ENCODE measurements around the gene GRK5.

Gene GRK5

DNA sequence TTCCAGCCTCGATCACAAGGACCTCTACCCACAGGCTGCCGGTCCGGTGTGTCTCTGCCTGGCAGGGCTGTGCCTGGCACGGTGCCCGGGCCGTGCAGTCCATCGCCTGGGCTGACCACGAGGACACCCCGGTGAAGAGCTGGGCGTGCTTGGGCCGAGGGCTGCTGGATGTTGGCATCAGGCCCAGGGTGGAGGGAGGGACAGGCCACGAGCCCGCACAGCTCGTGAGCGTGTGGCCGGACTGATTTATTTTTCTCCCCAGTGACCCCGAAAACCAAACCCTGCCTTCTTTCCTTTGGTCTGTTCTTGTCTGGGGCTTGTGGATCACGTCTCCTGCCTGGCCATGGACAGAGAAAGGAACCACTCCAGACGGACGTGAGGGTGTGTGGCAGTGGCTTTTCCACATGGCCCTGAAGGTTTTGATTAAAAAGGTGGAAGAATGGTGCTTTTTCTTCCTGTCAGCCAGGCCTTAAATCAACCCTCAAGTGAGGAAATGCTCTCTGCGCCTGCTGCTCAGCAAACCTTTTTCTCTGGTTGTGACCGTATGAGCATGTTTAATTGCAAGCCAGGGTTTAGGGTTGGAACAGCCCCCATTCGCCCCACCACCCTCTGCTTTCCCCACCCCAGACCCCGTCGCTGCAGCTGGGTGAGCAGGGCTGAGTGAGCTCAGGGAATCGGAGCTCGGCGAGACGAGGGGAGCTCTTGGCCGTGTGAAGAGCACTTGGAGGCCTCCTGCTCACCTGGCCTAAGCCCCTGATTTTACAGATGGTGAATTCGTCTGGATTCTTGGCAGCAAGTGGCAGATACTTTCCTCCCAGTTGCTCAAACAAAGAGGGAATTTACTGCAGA, 205.1 kb downstream of the GRK5 start:
- DNase-seq, result no peak

DNA sequence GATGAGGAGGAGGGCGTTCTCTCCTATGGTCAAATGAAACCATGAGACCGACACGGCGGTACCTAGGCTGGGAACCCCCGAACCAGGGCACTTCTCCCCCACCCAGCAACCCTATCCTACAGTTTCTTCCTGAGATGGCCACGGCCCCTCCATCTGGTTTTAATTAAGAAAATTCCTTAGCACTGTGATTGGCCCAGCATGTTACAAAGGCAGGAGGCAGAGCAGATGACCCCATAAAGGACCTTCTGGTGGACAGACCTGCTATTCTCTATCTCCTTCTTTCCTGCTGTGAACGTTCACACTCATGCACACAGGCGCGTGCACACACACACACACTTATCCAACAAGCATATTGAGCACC, 205.7 kb downstream of the GRK5 start:
- no peak for DNase-seq

DNA sequence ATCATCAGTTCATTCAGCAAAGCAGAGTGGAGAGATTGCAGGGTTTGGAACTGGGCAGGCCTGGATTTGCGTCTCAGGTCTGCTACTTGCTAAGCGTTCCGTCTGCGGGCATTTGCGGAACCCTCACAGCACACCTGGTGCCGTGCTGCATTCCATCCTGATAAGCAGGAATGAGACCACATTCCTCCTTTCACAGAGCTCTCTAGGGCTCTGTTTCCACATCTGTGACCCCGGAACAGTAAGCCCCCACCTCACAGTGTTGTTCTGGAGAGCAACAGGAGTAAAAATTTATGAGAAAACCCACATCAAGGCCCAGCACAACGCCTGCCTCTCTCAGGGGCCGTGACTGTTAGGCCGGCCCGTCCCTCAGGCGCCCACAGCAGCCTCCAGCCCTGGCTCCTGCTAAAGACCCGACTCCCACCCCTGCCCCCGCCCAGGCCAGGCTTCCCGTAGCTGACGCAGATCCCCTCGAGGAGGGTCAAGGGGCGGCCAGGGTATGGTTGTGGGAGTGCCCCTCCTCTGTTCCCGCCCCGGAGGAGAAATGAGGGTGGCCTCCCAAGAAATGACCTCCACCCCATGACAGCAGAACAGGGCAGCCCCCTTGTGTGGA, 206.2 kb downstream of the GRK5 start:
- DNase-seq, result no peak

DNA sequence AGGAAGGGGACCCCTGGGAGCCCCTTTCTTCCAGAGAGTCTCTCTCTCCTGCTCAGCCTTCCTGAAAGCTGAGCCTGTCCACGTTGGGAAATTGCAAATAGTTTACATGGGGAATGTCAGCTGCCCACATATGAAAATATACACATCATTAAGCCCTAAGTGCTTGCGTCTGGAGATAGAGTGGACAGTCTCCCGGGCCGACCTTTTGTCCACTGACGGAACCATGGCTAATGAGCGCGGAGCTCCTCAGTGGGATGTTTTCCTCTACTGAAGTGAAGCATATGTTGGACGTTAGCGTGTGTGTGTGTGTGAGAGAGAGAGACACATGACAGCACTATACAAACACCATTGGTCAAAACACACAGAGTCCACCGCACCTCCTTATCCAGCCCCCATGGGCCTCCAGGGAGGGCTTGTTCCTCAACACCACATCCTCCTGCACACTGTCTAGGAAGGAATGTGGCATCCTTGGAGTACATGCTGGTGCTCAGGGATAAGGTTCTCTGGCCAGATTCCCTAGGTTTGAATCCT, 206.8 kb downstream of the GRK5 start:
- DNase-seq, result no peak

DNA sequence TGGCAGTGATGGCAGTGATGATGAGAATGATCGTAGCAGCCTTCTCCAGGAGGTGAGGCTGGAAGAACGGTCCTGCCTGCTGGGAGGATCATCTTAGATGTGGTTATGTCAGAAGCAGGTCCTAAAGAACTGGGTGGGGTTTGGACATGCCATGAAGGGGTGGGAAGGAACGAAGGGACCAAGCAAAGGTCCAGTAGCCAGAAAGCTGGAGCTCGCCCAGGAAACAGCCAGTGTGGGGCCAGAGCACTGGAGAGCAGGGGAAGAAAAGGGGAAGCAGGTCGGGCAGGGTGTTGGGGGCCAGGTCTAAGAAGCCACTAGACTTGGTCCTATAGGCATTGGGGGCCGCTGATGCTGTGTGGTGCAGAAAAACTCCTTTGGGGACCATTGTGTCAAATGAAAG, 207.8 kb downstream of the GRK5 start:
- no peak for DNase-seq

DNA sequence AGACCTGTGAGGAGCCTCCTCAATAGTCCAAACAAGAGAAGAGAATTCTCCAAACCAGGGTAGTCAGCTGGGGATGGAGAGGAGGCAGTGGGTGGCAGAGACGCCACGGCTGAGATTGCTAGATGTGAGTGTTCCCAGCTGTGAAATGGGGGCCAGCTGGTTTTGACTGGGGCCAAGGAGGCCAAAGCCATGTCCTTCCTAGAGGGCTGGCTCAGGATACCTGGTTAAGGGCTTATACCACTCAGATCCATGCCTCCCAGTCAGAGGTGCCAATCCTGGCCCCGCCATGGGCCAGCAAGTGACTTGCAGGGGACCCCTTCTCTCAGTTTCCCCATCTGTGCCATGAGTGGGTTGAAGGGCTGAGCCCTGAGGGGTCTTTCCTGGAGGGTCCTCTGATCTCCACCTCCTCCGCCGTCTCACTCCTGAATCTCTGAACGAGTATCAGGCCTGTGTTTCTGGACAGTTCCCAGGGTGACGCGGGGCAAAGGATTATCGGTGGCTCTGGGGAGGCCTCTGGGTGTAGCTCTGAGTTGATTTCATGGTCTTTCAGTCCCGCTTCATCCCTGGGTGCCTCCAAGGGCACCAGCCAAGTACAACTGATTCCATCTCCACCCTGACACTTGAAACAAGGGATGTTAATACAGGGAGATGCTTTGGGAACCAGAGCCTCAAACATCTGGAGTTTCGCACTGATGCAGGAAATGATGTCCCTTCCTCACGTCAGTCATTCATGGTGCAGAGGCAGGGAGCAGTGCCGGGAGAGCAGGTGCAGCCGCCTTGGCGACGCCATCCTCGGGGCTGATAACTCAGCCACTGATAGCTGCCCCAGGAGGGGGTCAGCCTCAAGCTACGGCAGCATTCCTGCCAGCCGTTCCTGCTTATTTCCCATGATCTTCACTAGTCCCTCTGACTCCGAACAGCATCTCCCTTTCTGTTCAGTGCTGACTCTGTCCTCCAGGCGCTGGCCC, 208.4 kb downstream of the GRK5 start:
- DNase-seq, result no peak

GRCh38 chr10:119416855-119417254, 209.5 kb downstream of the GRK5 start:
- peak; percentile 71 for DNase-seq

DNA sequence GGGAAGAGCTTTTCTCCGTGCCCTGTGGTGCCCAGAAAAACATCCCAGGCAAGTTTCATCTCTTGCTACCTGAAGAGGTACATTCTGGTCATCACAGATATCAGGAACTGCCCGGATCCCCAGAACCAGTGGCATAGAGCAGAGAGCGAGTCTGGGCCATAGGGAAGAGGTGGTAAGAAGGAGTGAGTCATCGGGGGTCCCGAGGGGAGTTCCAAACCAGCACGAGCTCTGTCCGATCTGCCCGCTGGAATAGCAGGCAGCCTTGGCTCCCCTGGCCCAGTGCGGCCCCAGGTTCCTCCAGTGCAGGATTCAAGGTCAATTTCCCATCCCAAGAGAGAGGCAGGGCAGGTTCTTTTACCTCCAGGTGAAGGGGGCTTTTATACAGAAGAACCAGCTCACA, 210.5 kb downstream of the GRK5 start:
- DNase-seq, result no peak

- DNase-seq, result no peak
Measured at GRCh38 chr10:119418362-119418761, 211.0 kb downstream of the GRK5 start.

GRCh38 chr10:119419931-119420330, 212.6 kb downstream of the GRK5 start:
- DNase-seq, result no peak

GRCh38 chr10:119420950-119421875, 213.8 kb downstream of the GRK5 start:
- no peak for DNase-seq

GRCh38 chr10:119421891-119422681, 214.7 kb downstream of the GRK5 start:
- no peak for DNase-seq

DNA sequence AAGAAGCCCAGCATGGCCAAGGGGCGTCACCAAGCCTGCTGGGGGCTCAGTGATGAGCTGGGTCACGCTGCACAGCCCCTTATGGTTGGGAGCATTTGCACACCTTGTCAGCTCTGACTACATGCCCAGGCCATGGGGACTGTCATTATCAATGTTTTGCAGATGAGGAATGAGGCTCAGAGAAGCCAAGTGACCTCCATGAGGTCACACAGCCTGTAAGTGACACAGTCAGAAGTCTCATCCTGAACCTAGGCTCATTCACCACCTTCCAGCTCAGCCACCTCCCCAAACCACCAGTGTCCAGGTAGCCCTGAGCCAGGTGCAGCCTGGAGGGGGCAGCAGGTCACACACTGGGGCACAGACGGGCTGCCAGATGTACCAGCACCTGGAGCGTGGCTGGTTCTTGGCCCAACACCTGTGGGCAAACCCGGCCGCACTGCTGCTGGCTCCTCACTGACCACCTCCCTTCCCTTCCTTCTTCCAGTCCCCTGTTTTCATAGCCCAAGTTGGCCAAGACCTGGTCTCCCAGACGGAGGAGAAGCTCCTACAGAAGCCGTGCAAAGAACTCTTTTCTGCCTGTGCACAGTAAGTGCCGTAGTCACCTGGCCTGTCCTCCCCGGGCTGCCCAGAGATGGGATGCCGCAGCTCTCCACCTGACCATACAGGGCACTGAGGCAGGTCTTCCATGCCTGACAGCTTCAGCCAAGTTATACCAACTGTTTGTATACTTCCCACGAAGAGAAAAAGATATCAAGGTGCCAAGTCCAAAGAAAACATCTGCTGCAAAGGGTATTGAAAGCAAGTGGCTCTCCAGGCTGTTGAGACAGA, 215.5 kb downstream of the GRK5 start:
- no peak for DNase-seq

GRCh38 chr10:119423510-119424257, 216.3 kb downstream of the GRK5 start:
- DNase-seq, result no peak

DNA sequence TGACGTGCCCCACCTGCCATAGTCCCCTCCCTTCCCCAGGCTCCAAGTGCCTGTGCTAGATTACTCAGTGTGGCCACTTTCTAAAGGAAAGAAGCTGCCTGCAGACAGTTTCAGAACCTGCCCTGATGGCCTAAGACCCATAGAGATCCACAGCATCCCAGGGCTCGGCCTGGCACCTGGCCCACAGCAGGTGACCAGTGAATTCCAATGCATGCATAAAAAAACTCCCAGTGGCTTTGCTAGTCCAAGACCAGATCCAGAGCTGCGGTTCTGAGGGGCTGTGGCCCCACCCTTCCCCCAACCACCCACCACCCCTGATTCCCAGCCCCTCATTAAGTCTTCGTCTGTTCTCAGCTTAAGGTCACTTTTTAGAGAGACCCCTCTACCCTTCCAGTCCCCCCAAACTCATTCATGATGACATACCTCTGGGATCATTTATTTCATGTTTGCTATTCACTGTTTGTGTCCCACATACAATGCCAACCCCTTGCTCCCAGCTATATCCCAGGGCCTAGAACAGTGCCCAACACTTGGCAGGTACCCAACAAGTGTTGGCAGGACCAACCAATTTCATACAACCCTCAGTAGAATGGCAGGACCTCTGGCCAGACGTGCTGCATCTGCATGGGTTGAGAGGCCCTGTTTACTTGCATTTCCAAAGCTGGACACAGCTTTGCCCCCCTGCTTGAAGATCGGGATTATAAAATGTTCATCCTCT, 217.0 kb downstream of the GRK5 start:
- no peak for DNase-seq

- DNase-seq, result no peak
Measured at GRCh38 chr10:119425102-119425880, 217.9 kb downstream of the GRK5 start.

DNA sequence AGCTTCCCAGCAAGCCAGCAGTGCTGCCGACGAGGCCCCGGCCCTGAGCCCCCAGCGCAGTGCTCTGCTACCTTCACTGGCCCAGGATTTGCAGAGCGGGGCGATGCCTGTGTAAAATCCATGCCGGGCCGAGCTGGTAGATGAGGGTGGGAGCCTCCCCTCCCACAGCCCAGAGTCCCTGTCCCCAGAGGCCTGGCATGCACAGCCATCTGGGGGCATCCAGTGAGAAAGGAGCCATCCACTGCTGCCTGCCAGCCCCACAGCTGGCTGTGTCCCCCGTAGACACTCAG, 218.5 kb downstream of the GRK5 start:
- no peak for DNase-seq

GRCh38 chr10:119426699-119427098, 219.3 kb downstream of the GRK5 start:
- DNase-seq, result no peak
